Gastroesophageal sphincter (tissue), 4 donors: ENCODE measurements around the gene UGDH. TPM values are rescaled to one million over a fixed set of nuclear protein-coding genes. Genes with fewer than 3 reads are reported as not detected.
A peak's percentile ranks its signal among the peaks of the same experiment; 100 is the strongest.

Experiments
- ATAC-seq: fragments of 150-250 bp; one replicate; pipeline ENCODE4 v1.9.1; 2016; ENCODE audit warnings: mild to moderate bottlenecking, moderate library complexity
- H3K27ac ChIP-seq, 4 donors: fragments of 200-600 bp; sonication (generic) in 3 of 4; 1 replicate in 3 of 4; 2 replicates in 1 of 4; pipeline ENCODE4 v1.5.1; 2016 to 2019
- H3K27me3 ChIP-seq: fragments of 200-600 bp; sonication (generic); one replicate; pipeline ENCODE4 v1.5.1; 2019
- H3K36me3 ChIP-seq, 2 donors: fragments of 200-600 bp; sonication (generic); one replicate each; pipeline ENCODE4 v1.5.1; 2019; ENCODE audit warnings: control low read depth in 1 of 2
- H3K4me1 ChIP-seq, 3 donors: fragments of 200-600 bp; sonication (generic); 1 replicate in 2 of 3; 2 replicates in 1 of 3; pipeline ENCODE4 v1.5.1; 2016 to 2019; ENCODE audit warnings: control low read depth in 2 of 3
- H3K4me3 ChIP-seq, 2 donors: fragments of 200-600 bp; sonication (generic); one replicate each; pipeline ENCODE4 v1.5.1; 2019; ENCODE audit warnings: mild to moderate bottlenecking in 1 of 2, moderate library complexity in 1 of 2
- H3K9me3 ChIP-seq, 3 donors: fragments of 200-600 bp; sonication (generic); one replicate each; pipeline ENCODE4 v1.5.1; 2017 to 2019; ENCODE audit warnings: control low read depth in 2 of 3
- EP300 ChIP-seq: sonication (generic); formaldehyde crosslinking; IDR thresholded peaks from one replicate; pipeline ENCODE4 v1.6.1; 2017; ENCODE audit warnings: antibody characterized with exemption, mild to moderate bottlenecking
- POLR2A ChIP-seq, 2 donors: fragments of 450-650 bp; IDR thresholded peaks; one replicate each; pipeline ENCODE4 v1.6.1; 2017; ENCODE audit warnings: antibody characterized with exemption in 2 of 2, mild to moderate bottlenecking in 2 of 2, moderate library complexity in 1 of 2
- POLR2AphosphoS5 ChIP-seq: sonication (generic); formaldehyde crosslinking; IDR thresholded peaks from one replicate; pipeline ENCODE4 v1.6.1; 2017; ENCODE audit warnings: antibody characterized with exemption
- WGBS, 2 donors: methylation state at CpG; one replicate each; pipeline ENCODE4 v1.1.5; 2018; ENCODE audit warnings: low coverage in 1 of 2; 5-methylcytosine and 5-hydroxymethylcytosine counted together
- total RNA-seq, 4 donors: library from RNA; depleted of rRNA; stranded (reverse); fragments of >200 nt; gene quantifications; one replicate each; pipeline ENCODE4 v1.1.0, GENCODE V29; 2016
- TF ChIP-seq, protein P1 (sequence below), 4 experiments: fragments of 200-600 bp in 2 of 4; fragments of 450-650 bp in 2 of 4; sonication (generic) in 1 of 4; IDR thresholded peaks; one replicate each; pipeline ENCODE4 v1.5.1; 2017 to 2019; ENCODE audit warnings: antibody characterized with exemption in 4 of 4, mild to moderate bottlenecking in 2 of 4, moderate library complexity in 2 of 4

Gene UGDH
- 100 to 1,000 TPM in 1 of 4 donors, 10 to 100 TPM in 3; 31.1 to 151 (median 90.0) TPM for total RNA-seq

DNA sequence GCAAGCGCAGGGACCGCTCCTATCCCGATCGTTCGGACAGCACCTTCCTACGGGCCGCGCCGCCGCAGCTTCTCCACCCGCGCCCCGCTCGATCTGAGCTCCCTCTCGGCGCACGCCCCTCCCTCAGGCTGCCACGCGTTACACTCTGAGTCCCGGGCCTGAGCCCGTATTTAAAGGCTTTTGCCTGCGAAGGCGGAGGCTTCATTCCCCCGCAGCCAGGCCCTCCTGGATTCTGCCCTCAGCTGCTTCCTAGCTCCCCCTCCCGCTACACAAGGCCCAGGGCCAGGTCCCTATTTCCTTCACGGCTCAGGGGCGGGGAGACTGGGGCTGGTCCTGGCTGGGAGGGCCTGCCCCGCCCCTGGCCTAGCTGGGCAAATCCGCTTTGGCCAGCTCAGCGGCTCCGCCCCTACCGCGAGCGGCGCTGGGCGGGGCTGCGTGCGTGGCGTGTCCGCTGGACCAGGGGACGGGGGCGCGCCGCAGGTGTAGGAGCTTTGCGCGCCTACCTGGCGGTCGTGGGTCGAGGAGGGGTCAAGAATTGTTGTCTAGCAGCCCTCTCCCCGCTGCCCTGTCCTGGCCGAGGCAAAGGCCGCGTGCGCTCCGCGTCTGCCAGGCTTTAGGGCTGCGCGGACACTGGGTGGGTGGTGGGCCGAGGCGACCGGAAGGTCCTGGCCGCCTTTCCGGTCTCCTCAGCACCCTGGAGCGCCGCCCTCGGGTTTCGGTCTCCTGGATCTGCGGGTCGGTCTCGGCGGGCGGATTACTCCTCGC, at the start of gene UGDH:
Gene UGDH, minus strand, starts transcription at position 144 of the 765 bp plus-strand sequence. CDS start 5,927 bp downstream, outside the sequence.
- peaks cover 0 to 33% (median 8%) of the 10 kb centered on the region in 3 donors for H3K4me1 ChIP-seq
- ATAC-seq, result peak; percentile 98
- peak within 1 kb of the TSS; percentile 70 to 99 (median 95) for H3K27ac ChIP-seq
- H3K9me3 ChIP-seq, result no peaks in the 10 kb centered on the region
- 0% methylated on average over 3 to 32 of the region's 73 CpGs for WGBS, 2 donors
- H3K4me3 ChIP-seq, result peak within 1 kb of the TSS; percentile 47 to 87
- TF ChIP-seq, protein P1, sequence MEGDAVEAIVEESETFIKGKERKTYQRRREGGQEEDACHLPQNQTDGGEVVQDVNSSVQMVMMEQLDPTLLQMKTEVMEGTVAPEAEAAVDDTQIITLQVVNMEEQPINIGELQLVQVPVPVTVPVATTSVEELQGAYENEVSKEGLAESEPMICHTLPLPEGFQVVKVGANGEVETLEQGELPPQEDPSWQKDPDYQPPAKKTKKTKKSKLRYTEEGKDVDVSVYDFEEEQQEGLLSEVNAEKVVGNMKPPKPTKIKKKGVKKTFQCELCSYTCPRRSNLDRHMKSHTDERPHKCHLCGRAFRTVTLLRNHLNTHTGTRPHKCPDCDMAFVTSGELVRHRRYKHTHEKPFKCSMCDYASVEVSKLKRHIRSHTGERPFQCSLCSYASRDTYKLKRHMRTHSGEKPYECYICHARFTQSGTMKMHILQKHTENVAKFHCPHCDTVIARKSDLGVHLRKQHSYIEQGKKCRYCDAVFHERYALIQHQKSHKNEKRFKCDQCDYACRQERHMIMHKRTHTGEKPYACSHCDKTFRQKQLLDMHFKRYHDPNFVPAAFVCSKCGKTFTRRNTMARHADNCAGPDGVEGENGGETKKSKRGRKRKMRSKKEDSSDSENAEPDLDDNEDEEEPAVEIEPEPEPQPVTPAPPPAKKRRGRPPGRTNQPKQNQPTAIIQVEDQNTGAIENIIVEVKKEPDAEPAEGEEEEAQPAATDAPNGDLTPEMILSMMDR (IDR thresholded peaks at IDR 0.05), result peak in 2 of 4 experiments; percentile 2 to 47
- no peak for TF ChIP-seq EP300
- TF ChIP-seq POLR2A (IDR thresholded peaks at IDR 0.05), result peak; percentile 82 to 83
- peak; percentile 87 for TF ChIP-seq POLR2AphosphoS5
- H3K36me3 ChIP-seq, result peaks cover 0 to 12% of the 10 kb centered on the region in 2 donors
- no peaks in the 10 kb centered on the region for H3K27me3 ChIP-seq

DNA sequence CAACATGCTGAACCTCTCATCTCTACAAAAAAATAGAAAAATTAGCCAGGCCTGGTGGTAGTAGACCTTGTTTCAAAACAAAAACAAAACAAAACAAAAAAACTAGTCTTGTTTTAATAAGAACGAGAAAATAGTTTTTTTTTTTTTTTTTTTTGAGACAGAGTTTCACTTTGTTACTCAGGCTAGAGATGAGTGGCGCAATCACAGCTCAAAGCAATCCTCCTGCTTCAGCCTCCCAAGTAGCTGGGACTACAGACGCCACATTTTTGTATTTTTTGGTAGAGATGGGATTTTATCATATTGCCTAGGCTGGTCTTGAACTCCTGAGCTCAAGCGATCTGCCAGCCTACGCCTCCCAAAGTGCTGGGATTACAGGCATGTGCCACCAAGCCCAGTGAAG, 47.7 kb upstream of the UGDH start:
- 95 to 96% methylated on average over 5 of the region's 5 CpGs for WGBS, 2 donors
- H3K9me3 ChIP-seq, result no peaks in the 10 kb centered on the region
- ATAC-seq, result no peak
- no peaks in the 10 kb centered on the region for H3K27me3 ChIP-seq
- peaks cover 0 to 21% of the 10 kb centered on the region in 2 donors for H3K36me3 ChIP-seq
- TF ChIP-seq EP300 (no peak), POLR2AphosphoS5 (no peak), POLR2A (IDR thresholded peaks at IDR 0.05) (no peak)
- TF ChIP-seq, protein P1 (IDR thresholded peaks at IDR 0.05), result no peak
- no peak overlapping the region for H3K4me3 ChIP-seq
- no peak overlapping the region for H3K27ac ChIP-seq
- H3K4me1 ChIP-seq, result no peaks in the 10 kb centered on the region

DNA sequence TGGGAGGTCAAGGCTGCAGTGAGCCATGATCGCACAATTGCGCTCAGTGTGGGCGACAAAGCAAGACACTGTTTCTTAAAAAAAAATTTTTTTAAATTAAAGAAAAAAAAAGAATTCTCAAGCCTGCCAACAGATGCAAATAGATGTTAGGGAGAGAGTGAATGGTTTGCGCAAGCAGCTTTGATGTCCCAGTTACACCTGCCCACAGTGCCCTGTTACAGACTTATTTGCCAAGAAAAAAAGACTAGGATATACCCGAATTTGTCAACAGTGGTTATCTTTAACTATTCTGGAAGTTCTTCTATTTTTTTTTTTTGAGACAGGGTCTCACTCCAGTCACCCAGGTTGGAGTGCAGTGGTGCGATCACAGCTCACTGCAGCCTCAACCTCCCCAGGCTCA, 44.3 kb upstream of the UGDH start:
- Histone ChIP-seq H3K4me3 (no peak overlapping the region), H3K36me3 (peaks cover 0 to 32% of the 10 kb centered on the region in 2 donors), H3K27ac (no peak overlapping the region), H3K4me1 (peaks cover 0 to 1% (median 0%) of the 10 kb centered on the region in 3 donors), H3K9me3 (no peaks in the 10 kb centered on the region), H3K27me3 (no peaks in the 10 kb centered on the region)
- TF ChIP-seq, protein P1 (IDR thresholded peaks at IDR 0.05), result no peak
- no peak for ATAC-seq
- 84 to 94% methylated on average over 5 to 6 of the region's 6 CpGs for WGBS, 2 donors

DNA sequence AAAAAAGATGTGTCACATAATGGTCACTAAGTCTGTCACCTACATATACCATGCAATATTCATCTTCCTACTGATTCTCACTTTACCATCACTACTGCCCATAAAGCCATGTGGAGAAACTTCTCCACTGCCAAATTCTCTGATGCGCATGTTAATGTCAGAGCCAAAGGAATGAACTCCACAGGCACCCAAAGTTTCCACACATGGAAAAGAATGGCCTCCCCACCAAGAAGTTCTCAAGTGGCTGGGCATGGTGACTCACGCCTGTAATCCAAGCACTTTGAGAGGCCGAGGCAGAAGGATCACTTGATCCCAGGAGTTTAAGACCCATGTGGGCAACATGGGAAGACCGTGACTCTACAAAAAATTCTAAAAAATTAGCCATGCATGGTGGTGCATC, 43.8 kb upstream of the UGDH start:
- H3K27me3 ChIP-seq, result no peaks in the 10 kb centered on the region
- peaks cover 0 to 6% (median 0%) of the 10 kb centered on the region in 3 donors for H3K4me1 ChIP-seq
- no peak overlapping the region for H3K4me3 ChIP-seq
- H3K36me3 ChIP-seq, result peaks cover 0 to 37% of the 10 kb centered on the region in 2 donors
- TF ChIP-seq, protein P1 (IDR thresholded peaks at IDR 0.05), result no peak
- no peak for TF ChIP-seq EP300
- TF ChIP-seq POLR2AphosphoS5, result no peak
- TF ChIP-seq POLR2A (IDR thresholded peaks at IDR 0.05), result no peak
- no peak for ATAC-seq
- 71 to 100% methylated on average over 1 to 2 of the region's 4 CpGs for WGBS, 2 donors
- H3K27ac ChIP-seq, result no peak overlapping the region
- no peaks in the 10 kb centered on the region for H3K9me3 ChIP-seq

DNA sequence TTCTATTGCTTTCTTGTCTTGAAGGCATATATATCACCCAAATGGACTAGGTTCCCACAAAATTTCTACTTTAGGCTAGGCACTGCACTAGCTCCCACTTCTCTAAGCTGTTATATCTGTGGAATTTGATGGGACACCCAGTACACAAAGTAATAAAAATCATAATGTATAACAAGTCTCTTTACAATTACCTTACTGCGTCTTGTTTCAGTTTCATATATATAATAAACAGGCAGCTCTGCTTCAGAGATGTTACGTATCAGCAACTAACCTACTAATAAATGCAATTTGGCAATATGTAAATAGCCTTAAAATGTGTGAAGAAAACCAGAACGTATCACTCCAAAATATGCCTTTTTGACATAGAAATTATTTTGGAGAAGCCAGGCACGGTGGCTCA, 42.0 kb upstream of the UGDH start:
- Histone ChIP-seq H3K4me1 (peaks cover 0 to 8% (median 0%) of the 10 kb centered on the region in 3 donors), H3K27me3 (no peaks in the 10 kb centered on the region), H3K4me3 (no peak overlapping the region), H3K27ac (no peak overlapping the region), H3K36me3 (peaks cover 0 to 55% of the 10 kb centered on the region in 2 donors), H3K9me3 (no peaks in the 10 kb centered on the region)
- ATAC-seq, result no peak
- TF ChIP-seq EP300, result no peak
- TF ChIP-seq POLR2AphosphoS5, result no peak
- TF ChIP-seq, protein P1 (IDR thresholded peaks at IDR 0.05), result no peak
- no peak for TF ChIP-seq POLR2A (IDR thresholded peaks at IDR 0.05)
- 80 to 94% methylated on average over 4 of the region's 4 CpGs for WGBS, 2 donors
